HG02938 (cell line): ENCODE results near the gene BEND7.
"Not testable (repeated sequence)": the region's sequence is repeated elsewhere in the genome, so short reads cannot be mapped to it uniquely, and the experiment has no call there.

Experiments
- ATAC-seq: cut with Tn5 transposase; IDR thresholded peaks from one replicate; pipeline ENCODE4 v1.9.1; 2021; ENCODE audit warnings: mild to moderate bottlenecking, moderate library complexity; ENCODE audit not compliant: unreplicated experiment

Gene BEND7, protein sequence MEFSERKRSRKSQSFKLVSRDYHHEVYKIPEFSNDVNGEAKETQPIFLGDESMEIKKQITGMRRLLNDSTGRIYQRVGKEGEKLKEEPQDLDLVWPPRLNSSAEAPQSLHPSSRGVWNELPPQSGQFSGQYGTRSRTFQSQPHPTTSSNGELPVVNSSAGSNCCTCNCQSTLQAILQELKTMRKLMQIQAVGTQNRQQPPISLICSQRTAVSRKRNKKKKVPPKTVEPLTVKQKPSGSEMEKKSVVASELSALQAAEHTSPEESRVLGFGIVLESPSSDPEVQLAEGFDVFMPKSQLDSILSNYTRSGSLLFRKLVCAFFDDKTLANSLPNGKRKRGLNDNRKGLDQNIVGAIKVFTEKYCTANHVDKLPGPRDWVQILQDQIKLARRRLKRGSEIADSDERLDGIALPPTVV

DNA sequence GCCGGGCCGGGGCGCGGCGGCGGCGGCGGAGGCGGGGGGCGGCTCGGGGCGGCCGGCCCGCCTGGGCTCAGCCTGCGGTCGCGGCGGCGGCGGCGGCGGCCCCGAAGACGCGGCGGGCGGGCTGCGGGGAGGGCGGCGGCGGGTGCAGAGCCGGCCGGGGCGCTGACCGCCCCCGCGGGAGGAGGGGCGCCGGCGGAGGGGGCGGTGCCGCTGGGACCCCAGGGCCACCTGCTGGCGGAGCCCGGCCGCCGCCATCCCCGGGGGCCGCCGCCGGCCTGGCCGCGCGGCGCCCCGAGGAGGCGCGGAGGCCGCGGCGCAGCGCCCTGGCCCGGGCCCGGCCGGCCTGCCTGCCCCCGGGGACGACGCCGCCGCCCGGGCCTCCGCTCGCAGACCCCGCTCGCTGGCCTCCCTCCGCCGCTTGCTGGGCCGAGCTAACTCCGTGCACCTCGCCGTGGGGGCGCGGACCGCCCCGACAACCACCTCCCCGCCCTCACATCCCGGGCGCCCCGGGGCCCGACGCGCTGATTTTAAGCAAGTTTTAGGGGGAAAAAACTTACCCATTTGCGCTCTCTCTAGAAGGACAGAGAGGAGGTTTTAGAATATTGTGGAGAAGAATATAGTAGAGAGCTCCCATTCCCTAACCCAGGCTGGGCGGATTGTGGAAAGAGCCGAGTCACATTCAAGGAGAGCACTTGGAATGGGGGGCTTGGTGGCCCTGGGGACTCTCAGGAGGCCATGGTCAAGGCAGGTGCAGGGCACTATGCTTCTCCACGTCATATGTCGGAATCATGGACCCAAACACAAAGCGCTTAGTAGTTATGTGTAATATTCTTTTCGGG, at the start of gene BEND7:
TSS of gene BEND7 (minus strand) at position 140 of the 839 bp plus-strand sequence. CDS start 481 bp downstream, outside the sequence.
- ATAC-seq: no peak

DNA sequence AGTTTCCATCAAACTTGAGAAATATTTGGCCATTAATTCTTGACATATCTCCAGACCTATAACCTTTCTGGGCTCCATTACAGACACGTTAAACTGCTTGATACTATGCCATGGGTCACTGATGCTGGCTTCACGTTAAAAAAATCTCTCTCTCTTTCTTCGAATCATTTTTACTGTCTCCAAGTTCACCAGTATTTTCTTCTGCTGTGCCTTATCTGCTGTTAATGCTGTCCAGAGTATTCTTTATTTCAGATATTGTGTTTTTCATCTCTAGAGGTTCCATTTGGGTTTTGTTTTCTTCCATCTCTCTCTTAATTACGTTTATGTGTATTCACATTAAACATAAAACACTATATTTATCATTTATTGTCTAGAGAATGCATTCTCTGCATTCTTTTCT, 45.1 kb upstream of the BEND7 start:
- no peak for ATAC-seq

DNA sequence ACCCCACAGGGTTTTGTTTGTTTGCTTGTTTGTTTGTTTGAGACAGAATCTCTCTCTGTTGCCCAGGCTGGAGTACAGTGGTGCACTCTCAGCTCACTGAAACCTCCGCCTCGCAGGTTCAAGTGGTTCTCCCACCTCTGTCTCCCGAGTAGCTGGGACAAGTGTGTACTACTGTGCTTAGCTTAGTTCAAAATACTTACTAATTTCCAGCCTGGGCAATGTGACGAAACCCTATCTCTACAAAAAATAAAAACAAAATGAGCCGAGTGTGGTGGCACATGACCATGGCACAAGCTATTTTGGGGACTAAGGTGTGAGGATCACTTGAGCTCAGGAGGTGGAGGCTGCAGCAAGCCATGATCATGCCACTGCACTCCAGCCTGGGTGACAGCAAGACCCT, 42.7 kb upstream of the BEND7 start:
- no peak for ATAC-seq

DNA sequence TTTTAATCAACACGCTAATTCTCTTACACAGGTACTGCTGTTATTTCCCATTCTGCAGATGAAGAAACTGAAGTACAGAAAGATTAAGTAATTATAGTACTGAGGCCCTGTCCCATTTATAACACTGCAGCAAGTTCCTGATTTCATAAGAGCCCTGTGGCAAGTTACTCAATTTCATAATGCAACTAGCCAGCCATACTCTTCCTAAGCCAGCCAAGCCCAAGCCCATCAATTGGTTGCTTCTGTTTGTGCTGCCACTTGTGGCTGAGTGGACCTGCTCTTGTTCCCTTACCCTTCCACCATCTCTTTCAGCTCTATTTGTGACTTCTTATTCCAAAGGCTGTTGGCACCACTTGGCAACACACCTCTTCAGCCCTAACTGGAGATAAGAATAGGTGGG, 38.2 kb upstream of the BEND7 start:
- ATAC-seq: no peak

DNA sequence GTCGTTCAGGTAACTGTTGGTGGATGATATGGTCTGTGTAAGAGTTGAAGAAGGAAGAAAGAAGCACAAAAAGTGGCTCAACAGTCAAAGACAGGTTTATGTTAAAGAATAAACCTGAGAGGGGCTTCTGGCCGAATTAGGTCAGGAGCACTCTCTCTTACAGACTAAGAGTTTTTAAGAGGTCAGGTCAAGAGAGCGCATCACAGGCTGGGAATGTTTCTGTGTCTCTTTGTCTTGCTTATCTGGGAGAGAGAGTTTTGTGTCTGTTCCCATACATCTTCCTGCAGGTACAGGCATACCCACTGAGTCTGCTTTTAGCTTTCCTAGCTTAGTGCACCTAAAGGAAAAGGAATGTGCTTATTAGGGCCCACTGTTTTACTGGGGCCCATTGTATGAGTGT, 35.8 kb upstream of the BEND7 start:
- ATAC-seq: no peak

DNA sequence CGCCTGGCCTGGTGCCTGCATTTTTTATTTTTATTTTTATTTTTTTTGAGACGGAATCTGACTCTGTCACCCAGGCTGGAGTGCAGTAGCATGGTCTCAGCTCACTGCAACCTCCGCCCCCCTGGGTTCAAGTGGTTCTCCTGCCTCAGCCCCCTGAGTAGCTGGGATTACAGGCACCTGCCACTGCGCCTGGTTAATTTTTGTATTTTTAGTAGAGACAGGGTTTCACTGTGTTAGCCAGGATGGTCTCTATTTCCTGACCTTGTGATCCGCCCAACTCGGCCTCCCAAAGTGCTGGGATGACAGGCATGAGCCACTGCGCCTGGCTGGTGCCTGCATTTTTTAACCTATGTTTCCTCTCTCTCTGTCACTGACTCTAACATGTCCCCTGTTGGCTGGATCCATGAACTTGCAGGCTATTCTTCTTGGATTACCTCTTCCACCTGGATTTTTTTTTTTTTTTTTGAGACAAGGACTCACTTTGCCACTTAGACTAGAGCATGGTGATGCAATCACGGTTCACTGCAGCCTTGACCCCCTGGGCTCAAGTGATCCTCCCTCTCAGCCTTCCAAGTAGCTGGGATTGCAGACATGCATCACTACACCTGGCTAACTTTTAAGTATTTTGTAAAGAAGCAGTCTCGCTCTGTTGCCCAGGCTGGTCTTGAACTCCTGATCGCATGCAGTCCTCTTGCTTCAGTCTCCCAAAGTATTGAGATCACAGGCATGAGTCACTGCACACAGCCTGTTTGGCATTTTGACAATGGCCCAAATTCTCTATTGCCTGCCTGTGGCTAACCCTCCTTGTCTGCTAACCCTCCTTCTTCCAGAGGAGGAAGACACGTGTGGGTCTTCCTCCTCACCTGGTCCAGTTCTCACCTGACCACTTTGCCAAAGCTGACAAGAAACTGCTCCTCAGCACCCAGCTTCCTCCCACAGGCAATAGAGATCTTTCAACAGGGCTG, 34.9 kb upstream of the BEND7 start:
- no peak for ATAC-seq

DNA sequence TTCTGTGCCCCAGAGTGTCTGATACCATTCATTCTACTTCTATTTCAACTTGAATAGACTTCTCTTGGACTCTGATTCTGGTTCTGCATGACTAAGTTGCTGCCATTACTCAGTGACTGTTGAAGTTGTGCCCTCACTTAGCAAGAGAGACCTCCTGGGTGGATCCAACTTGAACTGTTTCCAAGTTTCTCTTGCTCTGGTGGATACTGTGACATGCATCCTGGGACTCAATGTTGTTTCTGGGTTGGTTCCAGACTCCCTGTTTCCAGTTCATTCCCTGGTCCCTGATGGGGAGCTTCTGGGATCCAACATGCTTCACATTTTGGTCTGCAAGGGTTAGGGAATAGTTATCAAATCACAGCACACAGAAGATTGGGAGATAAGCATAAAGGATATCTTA, 31.8 kb upstream of the BEND7 start:
- no peak for ATAC-seq

DNA sequence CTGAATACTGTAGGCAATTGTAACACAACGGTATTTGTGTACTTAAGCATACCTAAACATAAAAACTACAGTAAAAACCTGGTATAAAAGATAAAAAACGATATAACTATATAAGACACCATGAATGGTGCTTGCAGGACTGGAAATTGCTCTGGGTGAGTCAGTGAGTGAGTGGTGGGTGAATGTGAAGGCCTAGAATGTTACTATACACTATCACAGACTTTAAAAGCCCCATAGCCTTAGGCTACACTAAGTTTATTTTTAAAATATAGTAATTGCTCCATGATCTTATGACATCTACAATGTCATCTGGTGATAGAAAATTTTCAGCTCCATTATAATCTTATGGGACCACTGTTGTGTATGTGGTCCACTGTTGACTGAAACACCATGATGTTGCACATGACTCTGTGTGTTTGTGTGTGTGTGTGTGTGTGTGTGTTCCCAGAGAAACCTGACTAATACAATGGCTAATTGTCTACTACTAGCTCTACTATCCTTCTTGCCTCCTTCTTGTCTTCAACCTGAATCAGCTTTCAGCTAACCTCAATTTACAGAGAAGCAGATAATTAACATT, 30.4 kb upstream of the BEND7 start:
- ATAC-seq: no peak

DNA sequence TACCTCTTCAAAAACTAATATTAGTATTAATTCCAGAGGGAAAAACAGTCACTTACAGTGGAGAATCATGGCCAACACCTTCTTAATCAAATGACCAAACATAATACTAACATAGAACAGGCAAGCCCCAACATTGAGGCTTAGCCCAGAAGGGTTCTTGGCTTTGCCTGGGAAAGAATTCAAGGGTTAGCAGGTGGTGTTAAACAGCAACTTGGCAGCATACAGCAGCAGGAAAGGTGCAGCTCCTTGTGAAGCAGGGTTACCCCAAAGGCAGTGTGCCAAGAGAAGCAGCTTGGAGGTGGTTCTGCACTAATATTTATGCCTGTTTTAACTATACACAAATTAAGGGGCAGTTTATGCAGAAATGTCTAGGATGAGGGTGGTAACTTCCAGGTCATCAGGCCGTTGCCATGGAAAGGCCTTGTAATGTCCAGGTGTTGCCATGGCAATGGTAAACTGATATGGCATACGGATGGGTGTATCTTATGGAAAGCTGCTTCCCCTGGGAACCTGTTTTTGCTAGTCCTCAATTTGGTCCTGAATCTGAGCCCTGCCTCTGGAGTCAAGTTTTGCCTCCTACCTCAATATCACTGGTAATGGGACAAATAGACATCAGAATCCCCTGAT, 27.2 kb upstream of the BEND7 start:
- no peak for ATAC-seq

DNA sequence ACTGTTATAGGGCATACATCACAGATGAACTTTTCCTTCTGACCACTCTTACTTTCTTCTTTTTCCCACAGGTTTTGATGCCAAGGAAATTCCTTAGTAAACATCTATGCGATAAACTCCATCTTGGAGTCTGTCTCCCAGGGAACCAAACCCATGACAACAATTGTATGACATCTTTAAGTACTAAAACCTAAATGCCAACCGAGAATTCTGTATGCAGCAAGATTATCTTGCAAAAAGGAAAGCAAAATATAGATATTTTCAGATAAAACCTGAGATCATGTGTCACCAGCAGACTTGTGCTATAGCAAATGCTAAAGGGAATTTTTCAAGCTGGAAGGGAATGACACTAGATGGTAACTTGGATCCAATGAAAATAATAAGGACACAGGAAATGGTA, 22.0 kb upstream of the BEND7 start:
- no peak for ATAC-seq

DNA sequence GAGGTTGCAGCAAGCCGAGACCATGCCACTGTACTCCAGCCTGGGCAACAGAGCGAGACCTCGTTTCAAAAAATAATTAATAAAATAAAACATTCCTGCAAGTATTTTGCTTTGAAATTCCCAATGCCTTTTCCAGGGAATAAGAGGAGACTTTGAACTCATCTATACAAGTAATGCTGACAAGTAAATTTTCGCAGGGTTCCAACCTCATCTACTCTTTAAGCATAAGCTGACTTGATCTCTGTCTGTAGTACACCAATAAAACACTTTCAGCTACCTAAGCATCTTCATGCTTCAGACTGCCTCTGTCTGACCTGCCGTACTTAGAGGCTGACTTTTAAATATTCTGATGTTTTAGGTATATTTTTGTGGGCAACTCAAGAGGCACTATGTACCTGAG, 13.7 kb upstream of the BEND7 start:
- no peak for ATAC-seq

DNA sequence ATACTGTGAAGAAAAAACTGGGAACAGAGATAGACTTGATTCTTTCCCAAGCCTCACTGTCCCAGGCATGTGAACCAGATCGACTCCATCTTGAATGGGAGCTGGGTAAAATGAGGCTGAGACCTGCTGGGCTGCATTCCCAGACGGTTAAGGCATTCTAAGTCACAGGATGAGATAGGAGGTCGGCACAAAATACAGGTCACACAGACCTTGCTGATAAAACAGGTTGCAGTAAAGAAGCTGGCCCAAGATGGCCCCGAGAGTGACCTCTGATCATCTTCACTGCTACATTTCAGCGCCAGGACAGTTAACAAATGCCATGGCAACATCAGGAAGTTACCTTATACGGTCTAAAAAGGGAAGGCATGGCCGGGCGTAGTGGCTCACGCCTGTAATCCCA, 9.2 kb upstream of the BEND7 start:
- not testable (repeated sequence) for ATAC-seq

DNA sequence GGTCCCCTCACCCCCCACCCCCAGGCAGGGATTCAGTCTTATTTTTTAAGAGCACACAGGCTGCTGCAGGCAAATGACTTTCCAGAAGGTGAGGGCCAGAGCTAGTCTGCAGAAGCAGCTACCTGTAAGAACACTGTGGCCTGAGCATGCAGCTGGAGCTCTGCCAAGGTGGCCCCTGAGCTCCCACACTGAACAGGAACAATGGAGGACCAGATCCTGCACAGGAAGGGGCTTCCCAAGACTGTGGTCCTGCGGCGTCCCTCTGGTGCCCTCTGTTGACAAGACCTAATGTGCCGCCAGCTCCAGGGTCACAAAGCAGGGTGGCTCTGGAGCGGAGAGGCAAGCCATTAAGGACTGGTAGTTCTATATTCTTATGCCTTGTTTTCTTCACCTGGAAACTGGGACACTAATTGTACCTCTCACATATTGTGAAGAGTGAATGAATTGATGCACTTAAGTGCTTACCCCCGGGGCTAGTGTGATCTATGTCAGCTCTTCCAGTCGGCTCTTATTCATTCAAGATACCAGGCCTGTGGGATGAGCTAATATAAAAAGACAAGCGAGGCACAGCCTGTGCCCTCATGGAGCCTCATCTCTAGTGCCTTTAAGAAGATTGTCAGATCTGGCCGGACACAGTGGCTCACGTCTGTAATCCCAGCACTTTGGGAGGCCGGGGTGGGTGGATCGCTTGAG, 8.0 kb upstream of the BEND7 start:
- no peak for ATAC-seq

DNA sequence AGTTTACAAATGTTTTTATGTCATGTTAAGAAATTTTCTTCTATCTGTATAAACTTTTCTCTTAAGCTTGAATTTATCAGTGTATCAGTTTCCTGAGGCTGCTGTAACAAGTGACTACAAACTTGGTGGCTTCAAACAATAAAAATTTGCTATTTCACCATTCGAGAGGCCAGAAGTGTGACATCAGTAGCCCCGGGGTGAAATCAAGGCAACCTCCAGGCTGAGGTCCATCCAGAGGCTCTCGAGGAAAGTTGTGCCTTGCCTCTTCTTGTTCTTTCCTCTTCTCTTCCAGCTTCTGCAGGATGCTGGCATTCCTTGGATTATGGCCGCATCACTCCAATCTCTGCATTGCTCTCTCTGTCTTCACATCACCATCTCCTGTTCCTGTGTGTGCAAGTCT, 6.5 kb upstream of the BEND7 start:
- ATAC-seq: no peak

DNA sequence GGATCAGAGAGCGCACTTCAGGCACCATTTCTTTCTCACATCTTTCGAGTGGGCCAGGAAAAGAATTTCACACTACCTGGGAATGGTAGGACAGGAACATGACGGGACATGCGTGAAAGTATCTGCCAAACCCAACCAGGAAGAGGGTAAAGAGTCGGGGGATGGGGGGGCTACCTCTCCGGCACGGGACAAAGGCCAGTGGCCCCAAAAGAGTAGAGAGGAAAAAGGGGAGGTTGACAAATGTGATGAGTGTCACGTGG, 830 bp upstream of the BEND7 start:
- no peak for ATAC-seq

DNA sequence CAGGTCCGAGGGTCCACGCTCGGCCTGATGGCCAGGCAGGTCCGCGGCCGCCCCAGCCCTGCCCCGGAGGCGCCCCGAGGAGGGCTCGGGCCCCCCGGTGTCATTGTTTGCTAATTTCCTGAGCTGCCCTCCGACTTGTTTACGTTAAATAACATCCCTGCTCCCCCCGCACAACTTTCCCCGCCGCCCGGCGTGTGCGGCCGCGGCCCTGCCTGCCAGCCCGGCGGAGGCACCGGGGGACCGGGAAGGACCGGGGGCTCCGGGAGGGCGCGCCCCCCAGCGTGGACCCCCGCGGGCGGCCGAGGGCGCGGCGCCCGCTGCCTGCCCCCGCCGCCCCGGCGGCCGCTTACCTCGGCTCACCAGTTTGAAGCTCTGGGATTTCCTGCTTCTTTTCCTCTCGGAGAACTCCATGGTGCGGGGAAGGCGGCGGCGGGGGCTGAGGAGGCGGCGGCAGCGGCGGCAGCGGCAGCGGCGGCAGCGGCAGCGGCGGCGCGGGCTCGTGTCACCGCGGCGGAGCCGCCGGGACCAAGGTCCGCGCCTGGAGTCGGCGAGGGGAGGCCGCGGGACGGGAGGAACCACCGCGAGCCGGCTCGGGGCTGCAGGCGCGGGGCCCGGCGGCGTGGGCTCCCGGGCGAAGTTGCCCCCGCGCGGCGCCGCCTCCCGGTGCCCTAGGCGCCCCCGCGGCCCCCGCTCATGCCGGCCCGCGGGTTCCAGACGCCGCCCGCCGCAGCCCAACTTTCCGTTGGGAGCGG, 515 bp downstream of the BEND7 start:
- no peak for ATAC-seq

DNA sequence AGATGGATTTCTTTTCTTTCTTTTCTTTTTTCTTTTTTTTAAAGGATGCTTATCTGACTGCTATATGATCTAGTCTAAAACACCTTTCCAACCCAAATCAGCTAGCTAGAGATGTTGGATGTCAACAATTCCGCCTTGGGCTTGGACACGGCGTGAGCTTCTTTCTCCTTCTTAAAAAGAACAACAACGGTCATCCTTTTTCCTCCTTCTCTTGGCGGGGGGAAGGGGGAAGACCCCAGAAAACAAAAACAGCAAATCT, 1.0 kb downstream of the BEND7 start:
- ATAC-seq: no peak

DNA sequence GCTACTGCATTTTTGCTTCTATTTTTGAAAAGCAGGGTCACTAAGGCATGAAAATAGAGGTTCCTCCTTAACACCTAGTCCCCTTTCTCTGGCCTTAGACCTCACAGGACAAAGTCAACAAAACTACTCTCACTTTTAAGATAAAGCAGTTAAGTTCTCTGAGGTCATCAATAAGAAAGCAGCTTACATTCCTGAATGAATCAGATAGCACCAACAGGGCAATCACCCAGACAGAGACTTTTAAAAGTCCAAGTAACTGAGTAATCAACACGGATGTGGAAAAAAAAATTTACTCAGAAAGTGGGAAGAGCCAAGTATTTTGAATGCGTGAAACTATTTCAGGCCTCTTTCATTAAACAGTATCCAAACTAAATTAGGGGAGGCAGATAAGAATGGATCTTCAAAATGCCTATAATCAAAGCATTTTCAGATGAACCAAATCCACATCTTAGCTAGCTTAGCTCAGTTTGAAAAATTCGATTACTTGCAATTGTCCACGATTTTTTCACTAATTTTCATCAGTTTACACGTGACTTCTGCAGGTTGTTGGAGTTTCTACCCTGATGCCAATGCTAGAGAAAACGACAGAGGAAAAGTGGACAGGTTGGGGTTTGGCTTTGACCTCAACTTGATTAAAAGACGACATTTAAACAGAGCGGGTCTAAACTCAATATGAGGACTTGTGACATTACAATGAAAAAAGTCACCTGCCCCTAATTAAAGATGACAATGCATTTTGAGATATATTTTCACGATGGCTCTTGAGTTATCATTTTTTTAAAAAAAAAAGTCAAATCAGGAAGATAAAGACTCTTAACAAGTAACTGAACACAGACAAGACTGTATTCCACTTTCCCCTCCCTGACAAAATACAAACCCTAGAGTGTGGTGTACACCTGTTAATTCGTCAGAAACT, 1.6 kb downstream of the BEND7 start:
- no peak for ATAC-seq
